ENCODE measurements around the gene EEF1G.

Gene EEF1G

GRCh38 chr11:62540804-62541701, 32.6 kb downstream of the EEF1G start:
- DNase-seq (ENCODE audit: low read depth in 3 of 3): peak in 1 of 3 experiments; percentile 35

GRCh38 chr11:62539238-62539925, 34.3 kb downstream of the EEF1G start:
- peak in 1 of 3 experiments; percentile 61 for DNase-seq (ENCODE audit: low read depth in 3 of 3)

- DNase-seq (ENCODE audit: low read depth in 3 of 3): no peak
Observed at GRCh38 chr11:62538470-62539237, 35.0 kb downstream of the EEF1G start.

GRCh38 chr11:62536301-62536957, 37.3 kb downstream of the EEF1G start:
- DNase-seq (ENCODE audit: low read depth in 3 of 3): no peak

GRCh38 chr11:62535802-62536201, 37.9 kb downstream of the EEF1G start:
- DNase-seq (ENCODE audit: low read depth in 3 of 3): no peak

- no peak for DNase-seq (ENCODE audit: low read depth in 3 of 3)
Observed at GRCh38 chr11:62534779-62535545, 38.7 kb downstream of the EEF1G start.

- DNase-seq (ENCODE audit: low read depth in 3 of 3): no peak
Observed at GRCh38 chr11:62532096-62532495, 41.6 kb downstream of the EEF1G start.

- no peak for DNase-seq (ENCODE audit: low read depth in 3 of 3)
Observed at GRCh38 chr11:62516736-62517371, 56.8 kb downstream of the EEF1G start.

GRCh38 chr11:62514151-62514550, 59.5 kb downstream of the EEF1G start:
- DNase-seq (ENCODE audit: low read depth in 3 of 3): no peak

- no peak for DNase-seq (ENCODE audit: low read depth in 3 of 3)
Observed at GRCh38 chr11:62513626-62514025, 60.1 kb downstream of the EEF1G start.

GRCh38 chr11:62512961-62513360, 60.7 kb downstream of the EEF1G start:
- no peak for DNase-seq (ENCODE audit: low read depth in 3 of 3)

Measured in stimulated activated CD4-positive, alpha-beta T cell treated with anti-CD3 and anti-CD28 coated beads, TNF-alpha, amount 100 ng/mL, for 24 hours (primary cell).